ENCODE measurements around the gene PARD3. TPM values are rescaled to one million over a fixed set of nuclear protein-coding genes. Genes with fewer than 3 reads are reported as not detected.

PARD3 gene
- total RNA-seq, 6 donors from 2014 or later: 30.6 to 108 (median 50.6) TPM

DNA sequence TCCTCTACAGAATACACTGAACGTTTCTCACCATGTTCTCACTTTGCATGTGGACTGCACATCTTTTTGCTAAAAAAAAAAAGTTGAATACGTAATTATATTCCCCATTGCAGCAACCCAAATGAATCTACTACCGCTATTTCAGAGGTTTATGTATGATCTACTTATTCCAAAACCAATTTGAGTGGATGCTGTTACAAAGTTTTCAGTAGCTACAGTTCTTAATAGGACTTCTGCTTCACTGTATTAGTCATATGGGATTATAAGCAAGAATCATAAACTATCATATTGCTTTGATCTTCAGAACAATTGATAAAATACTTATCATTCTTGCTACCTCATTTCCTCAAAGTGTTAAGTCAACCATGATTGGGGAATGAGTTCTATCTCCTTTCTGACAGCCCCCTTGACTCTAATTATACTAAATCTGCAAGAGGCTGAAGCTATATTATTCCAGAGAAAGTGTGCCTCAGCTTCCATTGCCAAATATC, 257.0 kb downstream of the PARD3 start:
- no peak overlapping the region for H3K4me3 ChIP-seq

DNA sequence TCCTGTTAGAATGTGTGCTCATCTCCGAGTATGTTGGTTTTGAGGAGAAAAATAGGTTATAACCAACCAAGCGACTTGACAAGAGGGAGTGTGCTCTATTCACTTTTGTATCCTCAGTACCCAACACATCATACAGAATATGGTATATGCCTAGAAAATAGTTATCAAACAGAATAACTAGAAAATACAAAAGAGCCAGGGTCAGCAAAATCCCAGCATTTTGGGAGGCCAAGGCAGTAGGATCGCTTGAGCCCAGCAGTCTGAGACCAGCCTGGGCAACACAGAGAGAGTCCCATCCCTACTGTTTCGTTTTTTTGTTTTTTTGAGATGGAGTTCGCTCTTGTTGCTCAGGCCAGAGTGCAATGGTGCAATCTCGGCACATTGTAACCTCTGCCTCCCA, 257.9 kb downstream of the PARD3 start:
- H3K4me1 ChIP-seq: no peaks in the 10 kb centered on the region
- H3K9me3 ChIP-seq: no peaks in the 10 kb centered on the region
- WGBS, 2 donors: 89 to 93% methylated on average over 6 of the region's 6 CpGs
- DNase-seq: no peak
- no peak overlapping the region for H3K4me3 ChIP-seq
- no peaks in the 10 kb centered on the region for H3K36me3 ChIP-seq
- TF ChIP-seq POLR2A (IDR thresholded peaks at IDR 0.05): no peak
- no peak for TF ChIP-seq EP300 (IDR thresholded peaks at IDR 0.05)
- TF ChIP-seq POLR2AphosphoS5 (IDR thresholded peaks at IDR 0.05): no peak
- TF ChIP-seq, protein P1, sequence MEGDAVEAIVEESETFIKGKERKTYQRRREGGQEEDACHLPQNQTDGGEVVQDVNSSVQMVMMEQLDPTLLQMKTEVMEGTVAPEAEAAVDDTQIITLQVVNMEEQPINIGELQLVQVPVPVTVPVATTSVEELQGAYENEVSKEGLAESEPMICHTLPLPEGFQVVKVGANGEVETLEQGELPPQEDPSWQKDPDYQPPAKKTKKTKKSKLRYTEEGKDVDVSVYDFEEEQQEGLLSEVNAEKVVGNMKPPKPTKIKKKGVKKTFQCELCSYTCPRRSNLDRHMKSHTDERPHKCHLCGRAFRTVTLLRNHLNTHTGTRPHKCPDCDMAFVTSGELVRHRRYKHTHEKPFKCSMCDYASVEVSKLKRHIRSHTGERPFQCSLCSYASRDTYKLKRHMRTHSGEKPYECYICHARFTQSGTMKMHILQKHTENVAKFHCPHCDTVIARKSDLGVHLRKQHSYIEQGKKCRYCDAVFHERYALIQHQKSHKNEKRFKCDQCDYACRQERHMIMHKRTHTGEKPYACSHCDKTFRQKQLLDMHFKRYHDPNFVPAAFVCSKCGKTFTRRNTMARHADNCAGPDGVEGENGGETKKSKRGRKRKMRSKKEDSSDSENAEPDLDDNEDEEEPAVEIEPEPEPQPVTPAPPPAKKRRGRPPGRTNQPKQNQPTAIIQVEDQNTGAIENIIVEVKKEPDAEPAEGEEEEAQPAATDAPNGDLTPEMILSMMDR (IDR thresholded peaks at IDR 0.05): no peak
- no peak overlapping the region for H3K27ac ChIP-seq
- ATAC-seq (ENCODE audit: low FRiP score in 2 of 2): no peak
- no peaks in the 10 kb centered on the region for H3K27me3 ChIP-seq

More for the DNA sequence above, 257.0 kb downstream of the PARD3 start:
- TF ChIP-seq EP300 (IDR thresholded peaks at IDR 0.05): no peak
- TF ChIP-seq, protein P1 (IDR thresholded peaks at IDR 0.05): no peak
- TF ChIP-seq POLR2A (IDR thresholded peaks at IDR 0.05): no peak
- no peak for TF ChIP-seq POLR2AphosphoS5 (IDR thresholded peaks at IDR 0.05)
- no peaks in the 10 kb centered on the region for H3K36me3 ChIP-seq
- ATAC-seq (ENCODE audit: low FRiP score in 2 of 2): no peak
- DNase-seq: no peak
- 89 to 91% methylated on average over 3 of the region's 3 CpGs for WGBS, 2 donors
- no peak overlapping the region for H3K27ac ChIP-seq
- H3K27me3 ChIP-seq: no peaks in the 10 kb centered on the region
- no peaks in the 10 kb centered on the region for H3K4me1 ChIP-seq
- no peaks in the 10 kb centered on the region for H3K9me3 ChIP-seq

DNA sequence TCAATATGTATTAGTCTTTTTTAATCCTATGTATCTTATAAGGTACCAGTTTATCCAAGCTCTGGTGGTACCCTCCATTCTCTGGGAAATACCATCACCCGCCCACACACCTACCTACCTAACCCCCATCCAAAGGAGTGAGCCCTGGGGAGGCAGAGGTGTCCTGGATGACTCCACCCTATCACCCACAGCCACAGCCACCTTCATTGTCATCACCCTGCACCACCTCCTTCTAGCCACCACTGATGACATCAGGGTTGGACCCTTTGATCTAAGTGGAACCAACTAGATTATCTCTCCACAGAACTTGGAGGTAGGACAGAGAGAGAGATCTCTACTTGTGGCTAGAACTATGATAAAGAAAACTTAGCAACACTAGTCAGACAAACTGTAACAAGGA, 259.4 kb downstream of the PARD3 start:
- Histone ChIP-seq H3K27ac (no peak overlapping the region), H3K4me3 (no peak overlapping the region), H3K4me1 (no peaks in the 10 kb centered on the region), H3K9me3 (no peaks in the 10 kb centered on the region), H3K36me3 (no peaks in the 10 kb centered on the region), H3K27me3 (no peaks in the 10 kb centered on the region)
- ATAC-seq (ENCODE audit: low FRiP score in 2 of 2): peak in 1 of 2 donors; percentile 37
- 90 to 96% methylated on average over 1 of the region's 1 CpG for WGBS, 2 donors
- DNase-seq: no peak
- TF ChIP-seq, protein P1 (IDR thresholded peaks at IDR 0.05): no peak
- TF ChIP-seq EP300 (IDR thresholded peaks at IDR 0.05): no peak
- no peak for TF ChIP-seq POLR2AphosphoS5 (IDR thresholded peaks at IDR 0.05)

DNA sequence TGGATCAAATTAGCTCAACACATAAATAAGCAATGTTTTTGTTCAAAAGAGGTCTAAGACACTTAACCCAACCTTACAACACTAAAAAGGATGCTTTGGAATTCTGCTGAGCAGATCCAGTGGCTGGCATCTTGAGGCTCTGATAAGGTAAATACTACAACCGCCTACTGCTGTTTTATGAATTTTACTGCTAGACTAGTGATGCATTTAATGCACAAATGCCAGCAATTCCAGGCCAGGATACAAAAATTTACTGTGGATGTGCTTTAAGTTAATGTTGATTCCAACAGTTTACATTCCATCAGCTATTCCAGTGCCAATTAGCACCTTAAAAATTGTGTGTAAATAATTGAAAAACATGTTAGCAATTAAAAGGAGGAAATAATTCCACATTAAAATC, 261.3 kb downstream of the PARD3 start:
- Histone ChIP-seq H3K4me3 (no peak overlapping the region), H3K27ac (no peak overlapping the region), H3K9me3 (no peaks in the 10 kb centered on the region), H3K36me3 (no peaks in the 10 kb centered on the region), H3K27me3 (no peaks in the 10 kb centered on the region), H3K4me1 (no peaks in the 10 kb centered on the region)
- DNase-seq (no peak), ATAC-seq (ENCODE audit: low FRiP score in 2 of 2) (no peak)
- TF ChIP-seq, protein P1 (IDR thresholded peaks at IDR 0.05): no peak
- TF ChIP-seq EP300 (IDR thresholded peaks at IDR 0.05): no peak
- no peak for TF ChIP-seq POLR2A (IDR thresholded peaks at IDR 0.05)
- TF ChIP-seq POLR2AphosphoS5 (IDR thresholded peaks at IDR 0.05): no peak
- 93 to 94% methylated on average over 1 of the region's 1 CpG for WGBS, 2 donors

- TF ChIP-seq EP300 (IDR thresholded peaks at IDR 0.05): no peak
- TF ChIP-seq POLR2AphosphoS5 (IDR thresholded peaks at IDR 0.05): no peak
- no peak for TF ChIP-seq POLR2A (IDR thresholded peaks at IDR 0.05)
- TF ChIP-seq, protein P1 (IDR thresholded peaks at IDR 0.05): no peak
- no peak overlapping the region for H3K4me3 ChIP-seq
- H3K4me1 ChIP-seq: no peaks in the 10 kb centered on the region
- DNase-seq (no peak), ATAC-seq (ENCODE audit: low FRiP score in 2 of 2) (no peak)
- H3K27ac ChIP-seq: no peak overlapping the region
- H3K27me3 ChIP-seq: no peaks in the 10 kb centered on the region
- no peaks in the 10 kb centered on the region for H3K9me3 ChIP-seq
- WGBS, 2 donors: 92 to 98% methylated on average over 4 of the region's 4 CpGs
- no peaks in the 10 kb centered on the region for H3K36me3 ChIP-seq
Observed at GRCh38 chr10:34551295-34551694, 263.8 kb downstream of the PARD3 start.
